ENCODE results near the gene GRK5.

GRK5 gene

DNA sequence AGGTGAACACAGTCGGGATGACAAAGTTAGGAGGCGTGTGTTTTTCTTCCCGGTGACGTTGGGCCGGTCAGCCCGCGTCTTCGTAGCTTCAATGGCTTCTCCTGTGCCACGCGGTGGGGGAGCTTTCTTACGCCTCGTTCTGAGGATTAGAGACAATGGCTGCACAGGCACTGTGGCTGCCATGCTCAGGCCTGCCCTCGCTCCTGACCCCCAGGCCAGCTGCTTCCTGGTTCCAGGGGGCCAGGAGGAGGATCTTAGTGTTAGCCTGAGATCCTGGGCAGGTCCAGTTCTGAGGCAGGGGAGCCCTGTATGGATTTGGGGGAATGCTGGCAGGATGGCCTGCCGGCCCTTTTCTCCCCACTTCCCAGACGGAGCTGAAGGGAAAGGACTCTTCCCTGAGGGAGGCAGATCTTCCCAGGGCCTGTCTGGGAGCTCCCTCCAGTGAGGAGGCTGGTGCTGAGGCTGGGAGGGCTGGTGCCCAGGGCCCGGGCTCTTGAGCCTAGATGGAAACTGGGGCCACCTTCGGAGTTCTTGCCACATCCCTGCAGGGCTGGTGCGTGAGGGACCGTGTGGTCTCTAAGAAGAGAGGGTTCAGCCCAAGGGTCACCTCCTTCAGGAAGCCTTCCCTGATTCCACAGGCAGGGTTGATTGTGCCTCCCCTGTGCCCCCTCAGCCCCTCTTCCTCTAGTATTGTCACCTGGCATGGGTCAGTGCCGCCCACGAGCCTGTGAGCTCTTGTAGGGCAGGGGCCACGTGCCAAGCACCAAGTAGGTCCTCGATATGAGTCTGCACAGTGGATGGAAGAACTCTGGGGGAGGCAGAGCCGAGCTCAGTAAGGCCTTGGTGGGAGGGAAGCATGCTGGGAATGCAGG, 101.4 kb downstream of the GRK5 start:
- no peak for DNase-seq (ENCODE audit: low spot score)
- TF ChIP-seq CTCF (IDR thresholded peaks at IDR 0.05; ENCODE audit: extremely low read depth, missing control alignments) = no peak

GRCh38 chr10:119309423-119309770, 102.0 kb downstream of the GRK5 start:
- no peak for TF ChIP-seq CTCF (IDR thresholded peaks at IDR 0.05; ENCODE audit: extremely low read depth, missing control alignments)
- peak; percentile 54 for DNase-seq (ENCODE audit: low spot score)

GRCh38 chr10:119310806-119311205, 103.4 kb downstream of the GRK5 start:
- no peak for DNase-seq (ENCODE audit: low spot score)
- no peak for TF ChIP-seq CTCF (IDR thresholded peaks at IDR 0.05; ENCODE audit: extremely low read depth, missing control alignments)

DNA sequence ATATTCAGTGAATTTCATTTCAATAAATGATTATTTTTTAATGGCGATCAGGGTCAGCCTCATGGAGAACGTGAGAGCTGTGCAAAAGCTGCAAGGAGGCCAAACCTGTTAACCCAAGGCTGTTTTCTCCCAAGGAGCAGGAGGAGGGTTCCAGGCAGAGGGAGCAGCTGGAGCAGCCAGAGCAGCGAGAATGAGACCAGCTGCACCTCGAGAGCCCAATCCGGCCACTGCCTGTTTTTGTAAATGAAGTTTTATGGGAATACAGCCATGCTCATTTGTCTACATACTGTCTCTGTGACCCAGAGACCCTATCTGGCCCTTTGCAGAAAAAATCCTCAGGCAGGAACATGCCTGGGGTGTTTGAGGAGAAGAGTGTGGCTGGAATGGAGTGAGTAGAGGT, 104.9 kb downstream of the GRK5 start:
- no peak for DNase-seq (ENCODE audit: low spot score)
- no peak for TF ChIP-seq CTCF (IDR thresholded peaks at IDR 0.05; ENCODE audit: extremely low read depth, missing control alignments)

- TF ChIP-seq CTCF (IDR thresholded peaks at IDR 0.05; ENCODE audit: extremely low read depth, missing control alignments) = no peak
- DNase-seq (ENCODE audit: low spot score) = no peak
These were observed 105.7 kb downstream of the GRK5 start for GRCh38 chr10:119313024-119313423.

DNA sequence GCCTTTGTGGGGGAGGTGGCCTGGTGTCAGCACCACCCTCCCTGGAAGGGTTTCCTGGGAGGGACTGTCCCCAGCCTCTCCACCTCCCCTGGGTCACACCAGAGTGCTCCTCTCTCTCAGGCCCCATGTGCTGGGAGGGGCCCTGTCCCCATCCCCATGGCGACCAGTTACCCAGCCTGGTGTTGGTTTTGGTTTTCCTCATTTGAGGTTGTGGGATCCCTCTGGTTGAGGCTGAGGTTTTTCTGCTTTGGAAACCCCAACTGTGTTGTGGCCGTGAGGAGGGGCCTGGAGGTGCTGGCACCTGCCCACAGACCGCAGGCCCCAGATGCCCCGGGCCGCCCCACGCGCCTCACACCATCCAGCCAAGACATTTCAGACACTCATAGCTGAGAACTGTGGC, 106.3 kb downstream of the GRK5 start:
- no peak for TF ChIP-seq CTCF (IDR thresholded peaks at IDR 0.05; ENCODE audit: extremely low read depth, missing control alignments)
- DNase-seq (ENCODE audit: low spot score) = peak; percentile 79

DNA sequence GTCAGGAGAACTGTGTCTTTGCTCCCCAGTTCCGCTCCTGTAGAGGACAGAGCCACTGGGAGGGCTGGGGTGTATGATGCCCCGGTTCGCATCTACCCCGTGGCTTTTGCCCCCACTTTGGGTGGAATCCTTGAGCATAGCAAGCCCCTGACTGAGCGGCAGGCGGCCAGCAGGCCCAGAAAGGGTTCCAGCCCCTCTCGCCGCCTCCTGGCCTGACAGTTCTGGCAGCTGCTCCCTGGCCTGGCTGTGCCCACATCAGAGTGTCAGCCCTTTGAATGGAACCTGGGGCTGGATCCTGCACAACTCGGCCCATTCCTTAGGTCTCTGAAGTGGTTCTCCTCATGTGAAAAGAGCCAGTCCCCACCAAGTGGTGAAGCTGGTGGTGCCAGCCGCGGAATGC, 106.7 kb downstream of the GRK5 start:
- TF ChIP-seq CTCF (IDR thresholded peaks at IDR 0.05; ENCODE audit: extremely low read depth, missing control alignments) = no peak
- DNase-seq (ENCODE audit: low spot score) = no peak

Measured in GM20000 (cell line).